Measurements from ENCODE around the gene CAPN3.

CAPN3 gene

DNA sequence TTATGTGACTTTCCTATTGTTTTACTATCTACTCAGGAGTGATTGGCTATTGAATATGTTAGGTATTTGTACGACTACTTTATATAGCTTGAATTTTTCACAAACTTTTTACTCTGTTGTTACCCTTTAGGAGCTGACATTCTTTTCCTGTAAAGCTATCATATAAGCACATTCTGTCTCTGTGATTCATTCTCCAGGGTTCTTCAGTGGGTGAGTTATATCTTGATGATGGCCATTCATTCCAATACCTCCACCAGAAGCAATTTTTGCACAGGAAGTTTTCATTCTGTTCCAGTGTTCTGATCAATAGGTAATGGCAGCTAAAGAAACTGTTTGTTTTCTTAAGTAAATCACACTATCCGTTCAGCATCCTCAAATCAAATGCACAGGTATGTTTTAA is 10.1 kb upstream of the CAPN3 start:
- H3K4me3 ChIP-seq (ENCODE audit: low read depth in 1 of 2, low read length in 1 of 2) = no peak overlapping the region
- H3K27ac ChIP-seq = no peak overlapping the region
- no peaks in the 10 kb centered on the region for H3K27me3 ChIP-seq
- no peaks in the 10 kb centered on the region for H3K9me3 ChIP-seq
- peaks cover 19 to 21% of the 10 kb centered on the region in 2 experiments for H3K4me1 ChIP-seq (ENCODE audit: control insufficient read depth in 1 of 2, insufficient read depth in 1 of 2, low read depth in 1 of 2, low read length in 1 of 2)
- peaks cover 19% of the 10 kb centered on the region for H3K36me3 ChIP-seq
- TF ChIP-seq, protein P1, sequence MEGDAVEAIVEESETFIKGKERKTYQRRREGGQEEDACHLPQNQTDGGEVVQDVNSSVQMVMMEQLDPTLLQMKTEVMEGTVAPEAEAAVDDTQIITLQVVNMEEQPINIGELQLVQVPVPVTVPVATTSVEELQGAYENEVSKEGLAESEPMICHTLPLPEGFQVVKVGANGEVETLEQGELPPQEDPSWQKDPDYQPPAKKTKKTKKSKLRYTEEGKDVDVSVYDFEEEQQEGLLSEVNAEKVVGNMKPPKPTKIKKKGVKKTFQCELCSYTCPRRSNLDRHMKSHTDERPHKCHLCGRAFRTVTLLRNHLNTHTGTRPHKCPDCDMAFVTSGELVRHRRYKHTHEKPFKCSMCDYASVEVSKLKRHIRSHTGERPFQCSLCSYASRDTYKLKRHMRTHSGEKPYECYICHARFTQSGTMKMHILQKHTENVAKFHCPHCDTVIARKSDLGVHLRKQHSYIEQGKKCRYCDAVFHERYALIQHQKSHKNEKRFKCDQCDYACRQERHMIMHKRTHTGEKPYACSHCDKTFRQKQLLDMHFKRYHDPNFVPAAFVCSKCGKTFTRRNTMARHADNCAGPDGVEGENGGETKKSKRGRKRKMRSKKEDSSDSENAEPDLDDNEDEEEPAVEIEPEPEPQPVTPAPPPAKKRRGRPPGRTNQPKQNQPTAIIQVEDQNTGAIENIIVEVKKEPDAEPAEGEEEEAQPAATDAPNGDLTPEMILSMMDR (IDR thresholded peaks at IDR 0.05) = no peak

DNA sequence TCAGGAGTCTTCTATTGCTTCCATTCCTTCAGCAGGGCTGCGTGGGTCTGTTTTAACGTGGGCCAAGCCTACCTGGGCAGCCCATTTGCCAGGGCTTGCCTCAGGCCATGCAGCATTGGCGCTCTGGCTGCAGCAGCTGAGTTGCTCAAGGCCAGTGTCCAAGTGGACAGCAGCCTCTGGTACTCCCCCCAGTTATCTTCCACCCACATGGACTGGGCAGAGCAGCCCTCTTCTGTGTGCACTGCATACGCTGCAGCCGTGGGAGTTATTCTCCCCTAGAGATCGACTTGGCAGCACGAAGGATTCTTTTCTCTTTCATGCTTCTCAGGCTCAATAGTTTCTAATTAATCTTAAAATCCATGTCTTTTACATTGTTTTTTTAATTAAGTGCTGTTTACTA is 6.9 kb upstream of the CAPN3 start:
- Histone ChIP-seq H3K4me1 (ENCODE audit: control insufficient read depth in 1 of 2, insufficient read depth in 1 of 2, low read depth in 1 of 2, low read length in 1 of 2) (no peaks in the 10 kb centered on the region), H3K9me3 (no peaks in the 10 kb centered on the region), H3K27me3 (no peaks in the 10 kb centered on the region), H3K4me3 (ENCODE audit: low read depth in 1 of 2, low read length in 1 of 2) (no peak overlapping the region), H3K27ac (no peak overlapping the region), H3K36me3 (peaks cover 19% of the 10 kb centered on the region)
- TF ChIP-seq, protein P1 (IDR thresholded peaks at IDR 0.05) = no peak

DNA sequence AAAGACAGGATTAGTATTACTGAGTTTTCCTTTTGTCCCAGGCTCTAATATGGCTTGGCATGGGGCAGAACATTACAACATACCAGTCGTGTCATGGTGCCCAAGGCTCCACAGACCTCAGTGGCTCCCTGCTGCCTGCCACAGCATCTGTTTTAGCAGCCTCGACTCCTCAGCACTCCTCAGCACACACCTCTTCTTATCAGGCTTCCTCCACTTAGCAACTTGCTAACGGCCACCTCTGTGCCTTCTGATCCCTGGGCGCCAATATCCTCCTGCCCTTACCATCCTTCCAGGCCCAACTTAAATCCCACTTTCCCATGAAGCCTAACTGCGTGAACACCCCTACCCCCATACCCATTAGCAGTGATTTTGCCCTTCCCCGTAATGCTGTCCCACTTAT is 6.2 kb upstream of the CAPN3 start:
- H3K4me1 ChIP-seq (ENCODE audit: control insufficient read depth in 1 of 2, insufficient read depth in 1 of 2, low read depth in 1 of 2, low read length in 1 of 2) = no peaks in the 10 kb centered on the region
- TF ChIP-seq, protein P1 (IDR thresholded peaks at IDR 0.05) = no peak
- H3K4me3 ChIP-seq (ENCODE audit: low read depth in 1 of 2, low read length in 1 of 2) = no peak overlapping the region
- no peaks in the 10 kb centered on the region for H3K9me3 ChIP-seq
- peaks cover 19% of the 10 kb centered on the region for H3K36me3 ChIP-seq
- no peak overlapping the region for H3K27ac ChIP-seq
- H3K27me3 ChIP-seq = no peaks in the 10 kb centered on the region

DNA sequence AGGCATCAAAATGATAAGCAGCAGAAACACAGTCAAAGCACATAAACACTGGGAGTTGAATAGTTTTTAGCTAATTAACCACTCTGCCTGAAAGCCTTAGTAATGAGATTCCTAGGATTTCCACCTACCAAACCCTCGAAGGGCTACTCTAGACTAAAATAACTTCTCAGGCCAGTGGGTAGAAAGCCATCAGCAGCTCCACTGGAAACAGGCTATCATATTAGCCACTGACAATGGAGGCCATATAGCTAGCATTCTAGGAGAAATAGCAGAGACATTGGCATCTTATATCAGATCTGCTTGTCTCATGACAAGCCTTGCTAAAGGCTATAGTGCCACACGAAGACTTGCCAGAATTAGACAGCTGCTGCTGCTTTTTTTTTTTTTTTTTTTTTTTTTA is 4.5 kb upstream of the CAPN3 start:
- TF ChIP-seq, protein P1 (IDR thresholded peaks at IDR 0.05) = no peak
- H3K4me1 ChIP-seq (ENCODE audit: control insufficient read depth in 1 of 2, insufficient read depth in 1 of 2, low read depth in 1 of 2, low read length in 1 of 2) = peaks cover 12 to 13% of the 10 kb centered on the region in 2 experiments
- no peaks in the 10 kb centered on the region for H3K9me3 ChIP-seq
- no peaks in the 10 kb centered on the region for H3K27me3 ChIP-seq
- no peak overlapping the region for H3K4me3 ChIP-seq (ENCODE audit: low read depth in 1 of 2, low read length in 1 of 2)
- H3K36me3 ChIP-seq = peaks cover 14% of the 10 kb centered on the region
- no peak overlapping the region for H3K27ac ChIP-seq

DNA sequence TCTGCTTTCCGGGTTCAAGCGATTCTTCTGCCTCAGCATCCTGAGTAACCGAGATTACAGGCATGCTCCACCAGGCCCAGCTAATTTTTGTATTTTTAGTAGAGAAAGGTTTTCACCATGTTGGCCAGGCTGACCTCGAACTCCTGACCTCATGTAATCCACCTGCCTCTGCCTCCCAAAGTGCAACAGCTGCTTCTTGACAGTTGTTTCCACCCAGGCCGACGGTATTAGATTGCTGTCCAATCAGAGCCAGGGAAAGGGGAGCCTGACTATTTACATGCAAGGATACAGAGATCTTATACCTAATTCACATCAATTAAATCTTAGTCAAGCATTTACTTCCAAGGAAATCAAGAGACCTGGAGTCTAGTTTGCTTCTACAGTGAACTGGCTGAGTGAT is 4.0 kb upstream of the CAPN3 start:
- Histone ChIP-seq H3K36me3 (peaks cover 14% of the 10 kb centered on the region), H3K27ac (no peak overlapping the region), H3K4me3 (ENCODE audit: low read depth in 1 of 2, low read length in 1 of 2) (no peak overlapping the region), H3K27me3 (no peaks in the 10 kb centered on the region), H3K4me1 (ENCODE audit: control insufficient read depth in 1 of 2, insufficient read depth in 1 of 2, low read depth in 1 of 2, low read length in 1 of 2) (peaks cover 17 to 18% of the 10 kb centered on the region in 2 experiments), H3K9me3 (no peaks in the 10 kb centered on the region)
- TF ChIP-seq, protein P1 (IDR thresholded peaks at IDR 0.05) = no peak

DNA sequence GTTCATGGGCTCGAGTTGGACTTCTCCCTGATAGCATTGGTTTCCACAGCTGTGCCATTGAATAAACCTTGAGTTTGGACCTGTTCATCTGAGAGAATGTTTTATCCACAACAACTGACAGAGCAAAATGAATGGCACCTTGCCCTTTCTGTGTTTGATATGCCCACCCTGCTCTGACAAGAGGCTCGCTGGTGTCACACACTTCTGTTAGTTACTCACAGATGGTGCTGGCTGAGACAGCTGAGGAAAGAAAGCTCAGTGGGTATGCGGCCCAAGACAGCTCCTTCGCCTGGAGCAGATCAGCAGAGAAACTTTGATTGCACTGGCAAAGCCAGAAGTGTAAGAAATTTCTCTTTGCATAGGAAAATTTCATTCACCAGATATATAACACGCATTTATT is 2.5 kb upstream of the CAPN3 start:
- Histone ChIP-seq H3K27me3 (no peaks in the 10 kb centered on the region), H3K9me3 (no peaks in the 10 kb centered on the region), H3K36me3 (peaks cover 13% of the 10 kb centered on the region), H3K4me1 (ENCODE audit: control insufficient read depth in 1 of 2, insufficient read depth in 1 of 2, low read depth in 1 of 2, low read length in 1 of 2) (peaks cover 32 to 33% of the 10 kb centered on the region in 2 experiments), H3K4me3 (ENCODE audit: low read depth in 1 of 2, low read length in 1 of 2) (no peak overlapping the region), H3K27ac (no peak overlapping the region)
- TF ChIP-seq, protein P1 (IDR thresholded peaks at IDR 0.05) = no peak
